Measurements from ENCODE around the gene ELK1.
A peak's percentile ranks its signal among the peaks of the same experiment; 100 is the strongest.

Gene ELK1

GRCh38 chrX:47623540-47624027 is 26.8 kb downstream of the ELK1 start:
- no peaks in the 10 kb centered on the region for H3K36me3 ChIP-seq (ENCODE audit: insufficient read depth, low read depth, low read length)
- H3K27me3 ChIP-seq (ENCODE audit: insufficient read depth, low read length), result peaks cover 12% of the 10 kb centered on the region
- no peaks in the 10 kb centered on the region for H3K4me1 ChIP-seq (ENCODE audit: insufficient read depth, low read length)
- H3K4me3 ChIP-seq (ENCODE audit: low read length), result peak overlapping the region; percentile 61
- H3K9me3 ChIP-seq (ENCODE audit: insufficient read depth, low read depth, low read length), result no peaks in the 10 kb centered on the region
- H3K27ac ChIP-seq (ENCODE audit: low read length), result no peak overlapping the region
- H3K9ac ChIP-seq (ENCODE audit: low read depth, low read length), result peak overlapping the region; percentile 45; the same call in 1 of the 2 replicates

GRCh38 chrX:47621851-47622250 is 28.5 kb downstream of the ELK1 start:
- Histone ChIP-seq H3K4me3 (ENCODE audit: low read length) (no peak overlapping the region), H3K27ac (ENCODE audit: low read length) (no peak overlapping the region), H3K4me1 (ENCODE audit: insufficient read depth, low read length) (no peaks in the 10 kb centered on the region), H3K9me3 (ENCODE audit: insufficient read depth, low read depth, low read length) (no peaks in the 10 kb centered on the region), H3K9ac (ENCODE audit: low read depth, low read length) (no peak overlapping the region), H3K36me3 (ENCODE audit: insufficient read depth, low read depth, low read length) (no peaks in the 10 kb centered on the region), H3K27me3 (ENCODE audit: insufficient read depth, low read length) (peaks cover 20% of the 10 kb centered on the region)

GRCh38 chrX:47620303-47620685 is 30.1 kb downstream of the ELK1 start:
- Histone ChIP-seq H3K9me3 (ENCODE audit: insufficient read depth, low read depth, low read length) (no peaks in the 10 kb centered on the region), H3K9ac (ENCODE audit: low read depth, low read length) (peak overlapping the region; percentile 67; the same call in 1 of the 2 replicates), H3K27ac (ENCODE audit: low read length) (no peak overlapping the region), H3K4me1 (ENCODE audit: insufficient read depth, low read length) (no peaks in the 10 kb centered on the region), H3K4me3 (ENCODE audit: low read length) (peak overlapping the region; percentile 58; the same call in 1 of the 2 replicates), H3K27me3 (ENCODE audit: insufficient read depth, low read length) (peaks cover 20% of the 10 kb centered on the region), H3K36me3 (ENCODE audit: insufficient read depth, low read depth, low read length) (no peaks in the 10 kb centered on the region)

GRCh38 chrX:47619486-47620302 is 30.7 kb downstream of the ELK1 start, which contains the start of gene SYN1:
Gene SYN1 (minus strand): TSS chrX:47619857. CDS start chrX:47619728, 129 bp downstream.
- no peak within 1 kb of the TSS for H3K27ac ChIP-seq (ENCODE audit: low read length)
- H3K27me3 ChIP-seq (ENCODE audit: insufficient read depth, low read length), result peaks cover 20% of the 10 kb centered on the region
- H3K9me3 ChIP-seq (ENCODE audit: insufficient read depth, low read depth, low read length), result no peaks in the 10 kb centered on the region
- peak within 1 kb of the TSS; percentile 67; the same call in 1 of the 2 replicates for H3K9ac ChIP-seq (ENCODE audit: low read depth, low read length)
- H3K36me3 ChIP-seq (ENCODE audit: insufficient read depth, low read depth, low read length), result no peaks in the 10 kb centered on the region
- H3K4me1 ChIP-seq (ENCODE audit: insufficient read depth, low read length), result no peaks in the 10 kb centered on the region
- peak within 1 kb of the TSS; percentile 58; the same call in 1 of the 2 replicates for H3K4me3 ChIP-seq (ENCODE audit: low read length)

GRCh38 chrX:47618923-47619485 is 31.4 kb downstream of the ELK1 start:
- no peaks in the 10 kb centered on the region for H3K36me3 ChIP-seq (ENCODE audit: insufficient read depth, low read depth, low read length)
- H3K9me3 ChIP-seq (ENCODE audit: insufficient read depth, low read depth, low read length), result no peaks in the 10 kb centered on the region
- H3K4me1 ChIP-seq (ENCODE audit: insufficient read depth, low read length), result no peaks in the 10 kb centered on the region
- H3K4me3 ChIP-seq (ENCODE audit: low read length), result peak overlapping the region; percentile 57; the same call in 1 of the 2 replicates
- no peak overlapping the region for H3K9ac ChIP-seq (ENCODE audit: low read depth, low read length)
- H3K27me3 ChIP-seq (ENCODE audit: insufficient read depth, low read length), result peaks cover 20% of the 10 kb centered on the region
- no peak overlapping the region for H3K27ac ChIP-seq (ENCODE audit: low read length)

- Histone ChIP-seq H3K4me1 (ENCODE audit: insufficient read depth, low read length) (no peaks in the 10 kb centered on the region), H3K27me3 (ENCODE audit: insufficient read depth, low read length) (peaks cover 11% of the 10 kb centered on the region), H3K27ac (ENCODE audit: low read length) (no peak overlapping the region), H3K4me3 (ENCODE audit: low read length) (no peak overlapping the region), H3K9me3 (ENCODE audit: insufficient read depth, low read depth, low read length) (no peaks in the 10 kb centered on the region), H3K9ac (ENCODE audit: low read depth, low read length) (no peak overlapping the region), H3K36me3 (ENCODE audit: insufficient read depth, low read depth, low read length) (no peaks in the 10 kb centered on the region)
Observed at GRCh38 chrX:47614618-47615017, 35.7 kb downstream of the ELK1 start.

- Histone ChIP-seq H3K36me3 (ENCODE audit: insufficient read depth, low read depth, low read length) (no peaks in the 10 kb centered on the region), H3K27ac (ENCODE audit: low read length) (no peak overlapping the region), H3K9ac (ENCODE audit: low read depth, low read length) (no peak overlapping the region), H3K27me3 (ENCODE audit: insufficient read depth, low read length) (peaks cover 3% of the 10 kb centered on the region; the same call in 1 of the 2 replicates), H3K4me3 (ENCODE audit: low read length) (no peak overlapping the region), H3K9me3 (ENCODE audit: insufficient read depth, low read depth, low read length) (no peaks in the 10 kb centered on the region), H3K4me1 (ENCODE audit: insufficient read depth, low read length) (peaks cover 3% of the 10 kb centered on the region; the same call in 1 of the 2 replicates)
Observed at GRCh38 chrX:47613082-47613481, 37.3 kb downstream of the ELK1 start.

GRCh38 chrX:47612418-47612817 is 37.9 kb downstream of the ELK1 start:
- Histone ChIP-seq H3K9ac (ENCODE audit: low read depth, low read length) (no peak overlapping the region), H3K4me1 (ENCODE audit: insufficient read depth, low read length) (peaks cover 3% of the 10 kb centered on the region; the same call in 1 of the 2 replicates), H3K9me3 (ENCODE audit: insufficient read depth, low read depth, low read length) (no peaks in the 10 kb centered on the region), H3K36me3 (ENCODE audit: insufficient read depth, low read depth, low read length) (no peaks in the 10 kb centered on the region), H3K4me3 (ENCODE audit: low read length) (no peak overlapping the region), H3K27me3 (ENCODE audit: insufficient read depth, low read length) (no peaks in the 10 kb centered on the region), H3K27ac (ENCODE audit: low read length) (no peak overlapping the region)

GRCh38 chrX:47611926-47612325 is 38.4 kb downstream of the ELK1 start:
- Histone ChIP-seq H3K27me3 (ENCODE audit: insufficient read depth, low read length) (no peaks in the 10 kb centered on the region), H3K9me3 (ENCODE audit: insufficient read depth, low read depth, low read length) (no peaks in the 10 kb centered on the region), H3K27ac (ENCODE audit: low read length) (no peak overlapping the region), H3K4me3 (ENCODE audit: low read length) (no peak overlapping the region), H3K36me3 (ENCODE audit: insufficient read depth, low read depth, low read length) (no peaks in the 10 kb centered on the region), H3K4me1 (ENCODE audit: insufficient read depth, low read length) (peaks cover 3% of the 10 kb centered on the region; the same call in 1 of the 2 replicates), H3K9ac (ENCODE audit: low read depth, low read length) (no peak overlapping the region)

GRCh38 chrX:47611489-47611888 is 38.9 kb downstream of the ELK1 start:
- Histone ChIP-seq H3K4me1 (ENCODE audit: insufficient read depth, low read length) (peaks cover 3% of the 10 kb centered on the region; the same call in 1 of the 2 replicates), H3K36me3 (ENCODE audit: insufficient read depth, low read depth, low read length) (no peaks in the 10 kb centered on the region), H3K27ac (ENCODE audit: low read length) (no peak overlapping the region), H3K4me3 (ENCODE audit: low read length) (no peak overlapping the region), H3K9ac (ENCODE audit: low read depth, low read length) (no peak overlapping the region), H3K9me3 (ENCODE audit: insufficient read depth, low read depth, low read length) (no peaks in the 10 kb centered on the region), H3K27me3 (ENCODE audit: insufficient read depth, low read length) (no peaks in the 10 kb centered on the region)

- peaks cover 3% of the 10 kb centered on the region; the same call in 1 of the 2 replicates for H3K4me1 ChIP-seq (ENCODE audit: insufficient read depth, low read length)
- no peaks in the 10 kb centered on the region for H3K27me3 ChIP-seq (ENCODE audit: insufficient read depth, low read length)
- H3K4me3 ChIP-seq (ENCODE audit: low read length), result no peak overlapping the region
- H3K9ac ChIP-seq (ENCODE audit: low read depth, low read length), result no peak overlapping the region
- no peaks in the 10 kb centered on the region for H3K9me3 ChIP-seq (ENCODE audit: insufficient read depth, low read depth, low read length)
- no peaks in the 10 kb centered on the region for H3K36me3 ChIP-seq (ENCODE audit: insufficient read depth, low read depth, low read length)
- H3K27ac ChIP-seq (ENCODE audit: low read length), result no peak overlapping the region
Observed at GRCh38 chrX:47610511-47610910, 39.9 kb downstream of the ELK1 start.

Measured in iPS-20b (cell line).